Measurements from ENCODE around the gene OTOF.
A peak's percentile ranks its signal among the peaks of the same experiment; 100 is the strongest.

DNA sequence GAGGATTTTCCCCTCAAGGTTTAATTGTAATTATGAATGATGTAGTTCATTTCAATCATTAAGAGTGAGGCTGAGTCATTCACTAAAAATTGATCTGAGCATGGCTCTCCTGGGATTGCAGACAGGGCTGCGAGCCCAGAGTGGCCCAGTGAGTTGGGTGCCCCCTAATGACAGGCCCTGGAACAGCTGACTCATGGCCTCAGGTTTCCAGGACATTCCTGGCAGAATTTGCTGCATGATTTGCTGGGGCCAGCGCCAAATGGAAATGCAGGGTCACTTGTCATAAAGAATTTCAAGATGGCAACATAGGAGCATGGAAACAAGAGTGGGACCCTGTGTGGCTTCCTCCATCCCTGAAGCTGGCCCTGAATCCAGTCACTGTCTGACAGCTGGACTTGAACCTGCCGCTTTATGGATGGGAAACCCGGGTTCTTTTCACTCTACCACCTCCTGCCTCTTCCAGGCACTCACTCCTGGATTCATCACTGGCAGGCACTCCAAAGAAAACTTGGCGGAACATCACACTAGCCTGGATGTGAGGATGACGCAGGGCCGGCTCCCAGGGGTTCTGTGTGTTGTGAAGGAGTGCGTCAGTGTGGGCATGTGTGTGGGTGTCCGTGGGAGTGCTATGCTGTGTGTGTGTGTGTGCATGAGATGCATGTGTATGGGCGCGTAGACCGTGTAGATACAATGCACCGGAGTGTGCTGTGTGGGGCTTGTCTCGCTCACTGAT is 15.2 kb downstream of the OTOF start:
- no peak for TF ChIP-seq NR1H2 (CRISPR knock-in tag; IDR thresholded peaks at IDR 0.05)
- no peak for TF ChIP-seq GTF2I (CRISPR knock-in tag; conservative IDR thresholded peaks at IDR 0.05)
- TF ChIP-seq, protein P1, sequence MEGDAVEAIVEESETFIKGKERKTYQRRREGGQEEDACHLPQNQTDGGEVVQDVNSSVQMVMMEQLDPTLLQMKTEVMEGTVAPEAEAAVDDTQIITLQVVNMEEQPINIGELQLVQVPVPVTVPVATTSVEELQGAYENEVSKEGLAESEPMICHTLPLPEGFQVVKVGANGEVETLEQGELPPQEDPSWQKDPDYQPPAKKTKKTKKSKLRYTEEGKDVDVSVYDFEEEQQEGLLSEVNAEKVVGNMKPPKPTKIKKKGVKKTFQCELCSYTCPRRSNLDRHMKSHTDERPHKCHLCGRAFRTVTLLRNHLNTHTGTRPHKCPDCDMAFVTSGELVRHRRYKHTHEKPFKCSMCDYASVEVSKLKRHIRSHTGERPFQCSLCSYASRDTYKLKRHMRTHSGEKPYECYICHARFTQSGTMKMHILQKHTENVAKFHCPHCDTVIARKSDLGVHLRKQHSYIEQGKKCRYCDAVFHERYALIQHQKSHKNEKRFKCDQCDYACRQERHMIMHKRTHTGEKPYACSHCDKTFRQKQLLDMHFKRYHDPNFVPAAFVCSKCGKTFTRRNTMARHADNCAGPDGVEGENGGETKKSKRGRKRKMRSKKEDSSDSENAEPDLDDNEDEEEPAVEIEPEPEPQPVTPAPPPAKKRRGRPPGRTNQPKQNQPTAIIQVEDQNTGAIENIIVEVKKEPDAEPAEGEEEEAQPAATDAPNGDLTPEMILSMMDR (IDR thresholded peaks at IDR 0.05), result peak; percentile 48; the same call in 1 of the 2 replicates
- TF ChIP-seq GABPB1 (CRISPR knock-in tag; IDR thresholded peaks at IDR 0.05), result no peak
- TF ChIP-seq, protein P2, sequence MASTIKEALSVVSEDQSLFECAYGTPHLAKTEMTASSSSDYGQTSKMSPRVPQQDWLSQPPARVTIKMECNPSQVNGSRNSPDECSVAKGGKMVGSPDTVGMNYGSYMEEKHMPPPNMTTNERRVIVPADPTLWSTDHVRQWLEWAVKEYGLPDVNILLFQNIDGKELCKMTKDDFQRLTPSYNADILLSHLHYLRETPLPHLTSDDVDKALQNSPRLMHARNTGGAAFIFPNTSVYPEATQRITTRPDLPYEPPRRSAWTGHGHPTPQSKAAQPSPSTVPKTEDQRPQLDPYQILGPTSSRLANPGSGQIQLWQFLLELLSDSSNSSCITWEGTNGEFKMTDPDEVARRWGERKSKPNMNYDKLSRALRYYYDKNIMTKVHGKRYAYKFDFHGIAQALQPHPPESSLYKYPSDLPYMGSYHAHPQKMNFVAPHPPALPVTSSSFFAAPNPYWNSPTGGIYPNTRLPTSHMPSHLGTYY (CRISPR knock-in tag; IDR thresholded peaks at IDR 0.05), result no peak
- TF ChIP-seq ELF4 (CRISPR knock-in tag; IDR thresholded peaks at IDR 0.05; ENCODE audit: low read depth), result no peak
- TF ChIP-seq ESRRA (CRISPR knock-in tag; IDR thresholded peaks at IDR 0.05; ENCODE audit: borderline replicate concordance), result no peak
